Activated naive CD8-positive, alpha-beta T cell (primary cell): ENCODE data around the gene SLC7A6OS.

Source experiments
- H3K27ac Mint-ChIP-seq: one replicate; pipeline ENCODE4 v1.8.0; 2021; ENCODE audit warnings: mixed read lengths
- H3K27me3 Mint-ChIP-seq: one replicate; pipeline ENCODE4 v1.8.0; 2021; ENCODE audit warnings: mixed read lengths
- H3K36me3 Mint-ChIP-seq: one replicate; pipeline ENCODE4 v1.8.0; 2021; ENCODE audit warnings: mixed read lengths
- H3K4me1 Mint-ChIP-seq: one replicate; pipeline ENCODE4 v1.8.0; 2021; ENCODE audit warnings: low read depth, mixed read lengths
- H3K4me3 Mint-ChIP-seq: one replicate; pipeline ENCODE4 v1.8.0; 2021; ENCODE audit warnings: mild to moderate bottlenecking, mixed read lengths
- H3K9me3 Mint-ChIP-seq: one replicate; pipeline ENCODE4 v1.8.0; 2021; ENCODE audit warnings: low read depth, mixed read lengths

The SLC7A6OS gene

DNA sequence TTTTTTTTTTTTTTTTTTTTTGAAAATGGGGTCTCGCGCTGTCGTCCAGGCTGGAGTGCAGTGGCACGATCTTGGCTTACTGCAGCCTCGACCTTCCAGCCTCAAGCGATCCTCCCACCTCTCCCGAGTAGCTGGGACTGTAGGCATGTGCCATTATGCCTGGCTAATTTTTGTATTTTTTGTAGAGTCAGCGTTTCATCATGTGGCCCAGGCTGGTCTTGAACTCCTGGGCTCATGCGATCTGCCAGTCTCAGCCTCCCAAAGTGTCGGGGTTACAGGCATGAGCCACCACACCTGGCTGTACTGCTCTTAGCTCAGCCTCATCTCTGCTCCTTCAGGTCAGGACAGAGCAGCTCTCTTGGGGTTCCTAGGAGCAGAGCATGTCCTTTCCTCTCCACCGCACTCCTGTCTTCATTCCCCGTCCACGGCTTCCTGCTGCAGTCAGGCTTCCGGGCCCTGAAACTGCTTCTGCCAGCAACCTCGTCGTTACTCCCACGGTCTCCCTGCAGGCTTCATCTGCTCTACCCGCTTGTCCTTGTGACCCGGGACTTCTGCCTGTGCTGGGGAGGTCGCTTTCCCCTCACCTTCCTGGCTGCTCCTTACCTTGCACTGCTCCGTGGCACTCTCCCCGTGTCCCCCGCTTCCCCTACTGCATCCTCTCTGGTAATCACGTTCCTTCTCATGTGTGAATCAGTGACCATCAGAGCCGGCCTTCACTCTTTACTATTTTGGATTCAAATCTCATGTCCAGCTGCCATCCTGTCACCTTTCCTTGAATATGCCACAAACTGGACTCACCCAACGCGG, 38.1 kb upstream of the SLC7A6OS start:
- Mint-ChIP-seq H3K4me3 (no peak overlapping the region), H3K4me1 (peaks cover 15% of the 10 kb centered on the region), H3K9me3 (no peaks in the 10 kb centered on the region), H3K36me3 (peaks cover 9% of the 10 kb centered on the region), H3K27me3 (no peaks in the 10 kb centered on the region), H3K27ac (no peak overlapping the region)

GRCh38 chr16:68347605-68348004, 36.9 kb upstream of the SLC7A6OS start:
- Mint-ChIP-seq H3K4me1 (peaks cover 15% of the 10 kb centered on the region), H3K36me3 (peaks cover 12% of the 10 kb centered on the region), H3K9me3 (no peaks in the 10 kb centered on the region), H3K27ac (no peak overlapping the region), H3K4me3 (no peak overlapping the region), H3K27me3 (no peaks in the 10 kb centered on the region)

DNA sequence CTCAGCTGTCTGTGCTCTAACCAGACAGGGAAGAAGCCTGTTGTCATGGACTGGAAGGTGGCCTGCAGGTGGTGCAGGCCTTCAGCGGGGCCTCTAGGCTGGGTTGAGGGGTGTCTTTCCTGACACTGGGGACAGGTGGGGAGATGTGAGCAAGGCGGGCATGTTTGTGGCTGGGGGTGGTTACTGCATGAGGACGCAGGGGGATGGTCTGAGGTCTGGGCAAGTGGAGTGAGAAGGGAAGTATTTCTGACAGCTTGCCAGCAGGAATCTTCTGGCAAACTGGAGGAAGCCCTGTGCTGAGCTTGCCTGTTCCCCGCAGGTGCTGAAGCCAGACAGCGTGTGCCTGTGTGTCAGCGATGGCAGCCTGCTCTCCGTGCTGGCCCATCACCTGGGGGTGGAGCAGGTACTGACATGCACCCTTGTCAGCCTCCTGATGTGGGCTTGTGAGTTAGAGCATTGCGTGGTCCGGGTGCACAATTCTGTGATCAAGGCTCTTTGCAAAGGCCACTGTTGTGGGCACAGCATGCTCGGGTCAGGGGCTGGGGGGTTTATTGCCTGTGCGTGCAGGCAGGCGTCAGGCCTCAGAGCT, 36.2 kb upstream of the SLC7A6OS start:
- peaks cover 15% of the 10 kb centered on the region for H3K4me1 Mint-ChIP-seq
- no peaks in the 10 kb centered on the region for H3K9me3 Mint-ChIP-seq
- peaks cover 12% of the 10 kb centered on the region for H3K36me3 Mint-ChIP-seq
- no peak overlapping the region for H3K27ac Mint-ChIP-seq
- no peaks in the 10 kb centered on the region for H3K27me3 Mint-ChIP-seq
- H3K4me3 Mint-ChIP-seq, result no peak overlapping the region

- H3K36me3 Mint-ChIP-seq, result peaks cover 12% of the 10 kb centered on the region
- H3K27me3 Mint-ChIP-seq, result no peaks in the 10 kb centered on the region
- peaks cover 15% of the 10 kb centered on the region for H3K4me1 Mint-ChIP-seq
- no peak overlapping the region for H3K4me3 Mint-ChIP-seq
- H3K9me3 Mint-ChIP-seq, result no peaks in the 10 kb centered on the region
- H3K27ac Mint-ChIP-seq, result no peak overlapping the region
Measured at GRCh38 chr16:68345958-68346635, 35.4 kb upstream of the SLC7A6OS start.

DNA sequence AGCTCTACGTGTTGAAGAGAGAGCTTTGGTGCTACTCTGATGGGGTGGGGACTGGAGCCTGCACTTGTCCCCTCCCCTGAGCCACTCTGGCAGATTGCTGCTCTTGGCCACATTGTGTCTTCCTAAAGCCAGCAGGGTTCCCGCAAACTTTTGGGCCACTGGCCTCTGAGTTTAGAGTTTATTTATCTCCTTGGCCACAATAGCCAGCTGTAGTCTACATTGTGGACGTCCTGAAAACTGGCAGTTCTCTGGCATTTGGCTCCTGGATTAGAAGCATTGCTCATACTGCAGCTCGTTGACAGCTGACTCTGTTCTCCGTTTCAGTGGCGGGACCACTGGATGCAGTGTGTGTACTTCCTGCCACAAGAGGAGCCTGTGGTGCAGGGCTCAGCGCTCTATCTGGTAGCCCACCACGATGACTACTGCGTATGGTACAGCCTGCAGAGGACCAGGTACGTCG, 34.6 kb upstream of the SLC7A6OS start:
- H3K9me3 Mint-ChIP-seq, result no peaks in the 10 kb centered on the region
- peaks cover 15% of the 10 kb centered on the region for H3K36me3 Mint-ChIP-seq
- no peaks in the 10 kb centered on the region for H3K27me3 Mint-ChIP-seq
- peaks cover 15% of the 10 kb centered on the region for H3K4me1 Mint-ChIP-seq
- H3K27ac Mint-ChIP-seq, result no peak overlapping the region
- H3K4me3 Mint-ChIP-seq, result no peak overlapping the region

DNA sequence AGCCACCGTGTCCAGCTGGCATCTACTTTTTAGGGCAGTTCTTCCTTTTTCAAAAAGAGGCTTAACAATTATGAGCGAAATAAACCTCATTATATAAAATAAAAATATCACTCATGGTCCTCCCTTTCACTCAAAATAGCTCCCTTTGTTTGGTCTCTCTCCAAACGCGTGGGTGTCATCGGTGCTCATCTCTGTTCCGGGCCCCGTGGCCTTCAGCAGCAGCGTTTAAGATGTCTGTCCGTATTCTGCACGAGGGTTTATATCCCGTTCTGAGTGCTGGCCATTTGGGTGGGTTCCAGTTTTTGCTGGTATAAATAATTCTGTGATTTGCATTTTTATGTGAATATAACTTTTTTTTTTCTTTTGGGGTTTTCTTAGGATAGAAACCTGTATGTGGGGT, 33.5 kb upstream of the SLC7A6OS start:
- Mint-ChIP-seq H3K4me1 (peaks cover 15% of the 10 kb centered on the region), H3K36me3 (peaks cover 16% of the 10 kb centered on the region), H3K4me3 (no peak overlapping the region), H3K27me3 (no peaks in the 10 kb centered on the region), H3K9me3 (no peaks in the 10 kb centered on the region), H3K27ac (no peak overlapping the region)

DNA sequence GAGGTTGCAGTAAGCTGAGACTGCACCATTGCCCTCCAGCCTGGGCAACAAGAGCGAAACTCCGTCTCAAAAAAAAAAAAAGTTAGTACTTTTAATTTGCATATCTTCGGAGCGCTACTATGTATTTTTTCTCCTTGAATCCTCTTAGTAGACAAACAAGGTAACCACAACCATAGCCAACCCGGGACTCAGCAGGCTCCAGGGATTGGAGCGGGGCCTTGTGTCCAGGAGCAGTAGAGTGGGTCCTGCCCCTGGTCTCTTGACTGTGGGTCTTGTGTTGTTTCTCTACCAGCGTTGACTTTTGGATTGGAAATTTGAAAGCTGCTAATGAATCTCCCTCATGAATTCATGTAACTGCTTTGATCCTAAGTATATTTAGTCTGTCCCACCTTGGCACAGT, 32.4 kb upstream of the SLC7A6OS start:
- peaks cover 15% of the 10 kb centered on the region for H3K4me1 Mint-ChIP-seq
- no peaks in the 10 kb centered on the region for H3K9me3 Mint-ChIP-seq
- no peak overlapping the region for H3K4me3 Mint-ChIP-seq
- H3K36me3 Mint-ChIP-seq, result peaks cover 17% of the 10 kb centered on the region
- no peak overlapping the region for H3K27ac Mint-ChIP-seq
- H3K27me3 Mint-ChIP-seq, result no peaks in the 10 kb centered on the region

DNA sequence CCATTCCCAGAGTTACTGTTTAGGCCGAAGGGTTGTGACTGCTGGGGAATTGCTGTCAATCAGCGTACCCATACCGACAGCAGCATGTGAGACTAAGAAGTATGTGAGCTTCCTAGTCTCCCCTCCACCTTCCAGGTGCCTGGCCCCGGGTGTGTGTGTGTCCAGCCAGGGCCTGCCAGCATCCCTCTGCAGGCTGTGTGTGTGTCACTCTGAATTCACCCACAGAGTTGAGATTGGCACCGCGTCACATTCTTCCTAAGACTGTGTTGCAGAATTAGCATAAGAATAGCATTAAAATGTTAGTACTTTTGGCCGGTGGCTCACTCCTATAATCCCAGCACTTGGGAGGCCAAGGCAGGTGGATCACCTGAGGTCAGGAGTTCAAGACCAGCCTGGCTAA, 31.9 kb upstream of the SLC7A6OS start:
- no peak overlapping the region for H3K4me3 Mint-ChIP-seq
- no peak overlapping the region for H3K27ac Mint-ChIP-seq
- no peaks in the 10 kb centered on the region for H3K27me3 Mint-ChIP-seq
- peaks cover 15% of the 10 kb centered on the region for H3K4me1 Mint-ChIP-seq
- H3K9me3 Mint-ChIP-seq, result no peaks in the 10 kb centered on the region
- peaks cover 23% of the 10 kb centered on the region for H3K36me3 Mint-ChIP-seq

DNA sequence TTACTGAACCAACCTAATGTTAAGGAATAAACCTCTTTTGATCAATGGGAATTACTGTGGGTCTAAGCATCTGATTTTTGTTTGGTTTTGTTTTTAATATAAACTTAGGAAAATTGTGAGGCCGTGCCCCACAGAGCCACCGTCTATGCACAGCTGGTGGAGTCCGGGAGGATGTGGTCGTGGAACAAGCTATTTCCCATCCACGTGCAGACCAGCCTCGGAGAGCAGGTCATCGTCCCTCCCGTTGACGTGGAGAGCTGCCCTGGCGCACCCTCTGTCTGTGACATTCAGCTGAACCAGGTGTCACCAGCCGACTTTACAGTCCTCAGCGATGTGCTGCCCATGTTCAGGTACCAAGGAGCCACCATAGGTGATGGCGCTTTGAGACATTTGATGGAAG, 28.5 kb upstream of the SLC7A6OS start:
- Mint-ChIP-seq H3K27me3 (no peaks in the 10 kb centered on the region), H3K9me3 (no peaks in the 10 kb centered on the region), H3K4me1 (peaks cover under 1% of the 10 kb centered on the region), H3K27ac (no peak overlapping the region), H3K4me3 (no peak overlapping the region), H3K36me3 (peaks cover 27% of the 10 kb centered on the region)

- Mint-ChIP-seq H3K4me1 (no peaks in the 10 kb centered on the region), H3K36me3 (peaks cover 28% of the 10 kb centered on the region), H3K27ac (no peak overlapping the region), H3K4me3 (no peak overlapping the region), H3K27me3 (no peaks in the 10 kb centered on the region), H3K9me3 (no peaks in the 10 kb centered on the region)
Measured at GRCh38 chr16:68338326-68339119, 27.8 kb upstream of the SLC7A6OS start.

GRCh38 chr16:68335175-68335574, 24.4 kb upstream of the SLC7A6OS start:
- peaks cover 26% of the 10 kb centered on the region for H3K36me3 Mint-ChIP-seq
- no peak overlapping the region for H3K27ac Mint-ChIP-seq
- no peak overlapping the region for H3K4me3 Mint-ChIP-seq
- peaks cover 10% of the 10 kb centered on the region for H3K4me1 Mint-ChIP-seq
- no peaks in the 10 kb centered on the region for H3K9me3 Mint-ChIP-seq
- no peaks in the 10 kb centered on the region for H3K27me3 Mint-ChIP-seq

GRCh38 chr16:68332411-68333121, 21.8 kb upstream of the SLC7A6OS start:
- Mint-ChIP-seq H3K9me3 (no peaks in the 10 kb centered on the region), H3K4me3 (no peak overlapping the region), H3K4me1 (peaks cover 15% of the 10 kb centered on the region), H3K27ac (no peak overlapping the region), H3K27me3 (no peaks in the 10 kb centered on the region), H3K36me3 (peaks cover 19% of the 10 kb centered on the region)

GRCh38 chr16:68331879-68332410, 21.2 kb upstream of the SLC7A6OS start:
- Mint-ChIP-seq H3K4me3 (no peak overlapping the region), H3K27me3 (no peaks in the 10 kb centered on the region), H3K27ac (no peak overlapping the region), H3K4me1 (peaks cover 15% of the 10 kb centered on the region), H3K9me3 (no peaks in the 10 kb centered on the region), H3K36me3 (peaks cover 18% of the 10 kb centered on the region)

DNA sequence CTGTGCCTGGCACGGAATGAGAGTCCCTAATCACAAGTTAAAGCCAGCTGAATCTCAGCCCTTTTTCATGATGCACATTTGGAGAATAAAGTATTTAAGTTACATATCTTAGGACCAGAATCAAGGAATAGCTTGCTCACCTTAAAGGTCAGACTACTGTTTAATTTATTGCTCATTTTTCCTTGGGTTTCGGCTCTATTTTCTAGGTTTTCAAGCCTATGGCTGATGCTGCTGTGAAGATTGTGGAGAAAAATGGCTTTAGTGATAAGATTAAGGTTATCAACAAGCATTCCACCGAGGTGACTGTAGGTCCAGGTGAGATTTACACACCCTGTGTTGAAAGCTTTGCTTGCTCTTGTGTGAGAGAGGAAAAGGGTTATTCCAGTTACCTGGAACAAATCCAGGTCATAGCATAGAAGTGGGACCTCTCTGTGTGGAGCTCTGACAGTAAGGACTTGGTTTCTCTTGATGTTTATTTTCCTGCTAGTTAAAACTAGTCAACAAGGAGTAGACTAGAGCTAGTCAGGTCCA, 18.2 kb upstream of the SLC7A6OS start:
- Mint-ChIP-seq H3K4me3 (no peak overlapping the region), H3K9me3 (no peaks in the 10 kb centered on the region), H3K4me1 (peaks cover 15% of the 10 kb centered on the region), H3K27me3 (no peaks in the 10 kb centered on the region), H3K27ac (no peak overlapping the region), H3K36me3 (peaks cover 11% of the 10 kb centered on the region)
